Naive thymus-derived CD4-positive, alpha-beta T cell (primary cell): ENCODE data around the gene THAP7. TPM values are rescaled to one million over a fixed set of nuclear protein-coding genes. Genes with fewer than 3 reads are reported as not detected.

ENCODE experiments used
- ATAC-seq: fragments of 150-1000 bp; cut with Tn5 transposase; 2 replicates; pipeline ENCODE4 v1.10.0; 2021; ENCODE audit warnings: mild to moderate bottlenecking, moderate library complexity
- CTCF ChIA-PET: fragments of 350-600 bp; sonication (Branson Sonifier 250); formaldehyde crosslinking; loops from one replicate; lab custom pipeline; 2021; ENCODE audit warnings: antibody characterized with exemption; lab: Charles Lee
- POLR2A ChIA-PET: fragments of 350-600 bp; sonication (Branson Sonifier 250); formaldehyde crosslinking; loops from one replicate; lab custom pipeline; 2021; ENCODE audit warnings: antibody characterized with exemption, inconsistent platforms; lab: Charles Lee
- DNase-seq, 9 donors: peaks; one replicate each; pipeline versions ENCODE4 v3.0.0 to v3.0.0-alpha.2; 2020 to 2022; ENCODE audit warnings: mixed read lengths in 1 of 9
- H3K27ac ChIP-seq: one replicate; pipeline ENCODE4 v1.7.0; 2013; ENCODE audit warnings: mild to moderate bottlenecking, low read depth, low read length, moderate library complexity
- H3K27me3 ChIP-seq, 2 donors: one replicate each; pipeline ENCODE4 v1.7.0; 2013; ENCODE audit warnings: low read length in 2 of 2, mild to moderate bottlenecking in 2 of 2, moderate library complexity in 2 of 2; ENCODE audit not compliant: control insufficient read depth in 2 of 2, insufficient read depth in 2 of 2
- H3K36me3 ChIP-seq, 3 experiments: 1 replicate in 2 of 3; 2 replicates in 1 of 3; pipeline ENCODE4 v1.7.0; 2013; ENCODE audit warnings: low read length in 3 of 3, mild to moderate bottlenecking in 3 of 3, moderate library complexity in 1 of 3; ENCODE audit not compliant: insufficient read depth in 3 of 3, control insufficient read depth in 2 of 3
- H3K4me1 ChIP-seq, 2 donors: one replicate each; pipeline ENCODE4 v1.7.0; 2013; ENCODE audit warnings: low read length in 2 of 2, mild to moderate bottlenecking in 2 of 2, moderate library complexity in 1 of 2; ENCODE audit not compliant: control insufficient read depth in 2 of 2, insufficient read depth in 2 of 2
- H3K4me3 ChIP-seq: 2 replicates; pipeline ENCODE4 v1.7.0; 2013; ENCODE audit warnings: mild to moderate bottlenecking, low read length
- H3K9me3 ChIP-seq, 3 experiments: 1 replicate in 2 of 3; 2 replicates in 1 of 3; pipeline ENCODE4 v1.7.0; 2013; ENCODE audit warnings: low read length in 3 of 3; ENCODE audit not compliant: control insufficient read depth in 2 of 3
- H3K27ac Mint-ChIP-seq, 9 donors: one replicate each; pipeline ENCODE4 v1.8.0; 2020 to 2022; ENCODE audit warnings: mixed read lengths in 9 of 9, mild to moderate bottlenecking in 8 of 9, moderate library complexity in 5 of 9, inconsistent platforms in 2 of 9
- H3K27me3 Mint-ChIP-seq, 5 donors: one replicate each; pipeline ENCODE4 v1.8.0; 2021 to 2022; ENCODE audit warnings: mixed read lengths in 5 of 5, mild to moderate bottlenecking in 1 of 5
- H3K36me3 Mint-ChIP-seq, 5 donors: one replicate each; pipeline ENCODE4 v1.8.0; 2020 to 2022; ENCODE audit warnings: mixed read lengths in 5 of 5, mild to moderate bottlenecking in 3 of 5, inconsistent platforms in 1 of 5
- H3K4me1 Mint-ChIP-seq, 7 donors: one replicate each; pipeline ENCODE4 v1.8.0; 2020 to 2022; ENCODE audit warnings: mixed read lengths in 7 of 7, mild to moderate bottlenecking in 3 of 7, inconsistent platforms in 1 of 7
- H3K4me3 Mint-ChIP-seq, 10 donors: one replicate each; pipeline ENCODE4 v1.8.0; 2020 to 2022; ENCODE audit warnings: mild to moderate bottlenecking in 10 of 10, mixed read lengths in 10 of 10, moderate library complexity in 6 of 10, inconsistent platforms in 2 of 10
- H3K9me3 Mint-ChIP-seq, 11 donors: one replicate each; pipeline ENCODE4 v1.8.0; 2020 to 2022; ENCODE audit warnings: mixed read lengths in 11 of 11, mild to moderate bottlenecking in 4 of 11, inconsistent platforms in 1 of 11, moderate library complexity in 1 of 11
- intact Hi-C, 2 donors: fragments of 100-400 bp; cut with micrococcal nuclease; formaldehyde crosslinking; loops; one replicate each; pipeline ENCODE4 v1.15.1; 2023
- polyA plus RNA-seq, 2 donors: library from polyadenylated mRNA; unstranded; fragments of 300-500 nt; fragmentation: Illumina TruSeq; gene quantifications; one replicate each; pipeline ENCODE4 v1.2.3, GENCODE V29; 2021
- total RNA-seq, 6 experiments: library from RNA in 5 of 6; stranded (reverse) in 5 of 6; gene quantifications; 1 replicate in 5 of 6; 2 replicates in 1 of 6; pipeline ENCODE4 v1.2.3 and lab custom pipeline; 2021 to 2026

THAP7 gene
- total and polyA plus RNA-seq, 7 experiments from 2014 or later = 25.8 to 73.3 (median 64.7) TPM

DNA sequence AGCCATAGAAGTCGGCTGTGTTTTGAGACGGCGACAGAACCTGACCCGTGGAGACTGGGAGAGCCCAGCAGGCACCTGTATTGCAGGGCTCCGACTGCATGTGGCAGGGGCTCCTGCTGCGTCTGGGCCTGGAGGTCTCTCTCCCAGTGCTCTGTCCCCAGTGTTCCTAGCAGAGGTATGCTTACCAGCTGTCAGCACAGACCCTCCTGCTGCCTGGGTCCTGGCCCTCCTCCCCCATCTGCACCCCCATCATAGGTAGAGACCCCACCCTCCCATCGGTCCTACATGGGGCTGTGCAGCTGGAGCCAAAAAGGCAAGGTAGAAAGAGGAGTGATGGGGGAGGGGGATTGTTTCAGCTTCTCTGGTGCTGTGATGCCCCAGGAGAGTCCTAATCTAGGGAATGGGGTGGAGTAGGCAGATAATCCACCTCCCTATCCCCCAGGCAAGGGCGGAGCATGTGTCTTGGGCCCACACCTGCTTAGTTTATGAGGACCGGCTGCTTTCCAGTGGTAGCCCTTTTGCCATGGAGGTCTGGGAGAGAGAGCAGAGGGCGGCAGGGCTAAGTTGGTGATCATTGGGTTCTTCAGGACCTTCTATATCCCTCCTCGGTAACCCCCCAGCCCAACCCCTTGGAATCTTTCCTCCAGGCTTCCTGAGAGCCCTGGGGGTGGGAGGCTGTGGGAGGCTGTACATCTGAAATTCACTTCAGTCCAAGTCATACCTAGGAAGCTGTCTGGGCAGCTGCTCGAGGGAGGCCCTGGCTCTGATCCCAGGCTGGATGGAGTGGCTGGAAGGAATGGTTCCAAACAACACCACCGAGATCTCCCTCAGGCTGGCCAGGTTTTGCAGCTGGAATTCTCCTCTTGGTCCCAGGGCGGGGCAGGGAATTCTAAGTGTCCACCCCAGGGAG lies 25.1 kb upstream of the THAP7 start:
- no peak overlapping the region for H3K27ac Mint-ChIP-seq
- H3K9me3 Mint-ChIP-seq = peaks cover 0 to 2% (median 0%) of the 10 kb centered on the region in 11 donors
- CTCF ChIA-PET = no interaction called here

DNA sequence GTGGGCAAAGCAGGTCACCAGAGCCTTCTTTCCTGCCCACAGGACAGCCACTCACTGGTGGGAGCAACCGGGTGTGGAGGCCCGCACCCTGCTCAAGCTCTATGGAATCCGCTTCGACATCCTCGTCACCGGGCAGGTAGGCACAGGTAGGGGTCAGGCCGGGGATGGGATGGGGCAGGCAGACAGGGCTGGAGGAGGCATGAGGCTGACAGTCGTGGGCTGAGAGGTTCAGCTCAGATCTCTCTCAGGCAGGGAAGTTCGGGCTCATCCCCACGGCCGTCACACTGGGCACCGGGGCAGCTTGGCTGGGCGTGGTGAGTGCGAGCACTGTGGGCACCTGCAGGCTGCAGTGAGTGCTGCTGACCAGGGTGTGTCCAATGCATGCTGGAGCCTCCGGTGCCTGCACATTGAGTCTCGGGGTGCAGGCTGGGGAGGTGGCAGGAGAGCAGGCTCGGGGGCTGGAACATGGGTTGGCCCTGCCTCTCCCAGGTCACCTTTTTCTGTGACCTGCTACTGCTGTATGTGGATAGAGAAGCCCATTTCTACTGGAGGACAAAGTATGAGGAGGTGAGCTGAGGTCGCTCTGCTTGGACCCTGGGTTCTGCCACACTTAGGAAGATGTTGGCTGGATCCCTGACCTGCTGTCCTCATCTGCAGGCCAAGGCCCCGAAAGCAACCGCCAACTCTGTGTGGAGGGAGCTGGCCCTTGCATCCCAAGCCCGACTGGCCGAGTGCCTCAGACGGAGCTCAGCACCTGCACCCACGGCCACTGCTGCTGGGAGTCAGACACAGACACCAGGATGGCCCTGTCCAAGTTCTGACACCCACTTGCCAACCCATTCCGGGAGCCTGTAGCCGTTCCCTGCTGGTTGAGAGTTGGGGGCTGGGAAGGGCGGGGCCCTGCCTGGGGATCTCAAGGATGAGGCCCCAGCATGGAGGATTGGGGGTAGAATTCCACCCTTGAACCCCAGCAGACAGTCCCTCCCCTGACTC lies 24.1 kb upstream of the THAP7 start:
- DNase-seq (no peak), ATAC-seq (no peak)
- Mint-ChIP-seq H3K27ac (peak overlapping the region in 4 of 9 donors; percentile 52 to 77 (median 61)), H3K27me3 (peaks cover 11 to 19% (median 13%) of the 10 kb centered on the region in 5 donors), H3K4me3 (peak overlapping the region in 2 of 10 donors; percentile 14 to 61), H3K9me3 (peaks cover 0 to 2% (median 0%) of the 10 kb centered on the region in 11 donors), H3K4me1 (peaks cover 9 to 19% (median 12%) of the 10 kb centered on the region in 7 donors), H3K36me3 (no peaks in the 10 kb centered on the region)
- CTCF ChIA-PET = no interaction called here
- H3K36me3 ChIP-seq = no peaks in the 10 kb centered on the region
- H3K4me1 ChIP-seq = peaks cover 10 to 12% of the 10 kb centered on the region in 2 donors
- H3K27ac ChIP-seq = peak overlapping the region; percentile 11
- intact Hi-C loops = no loop called here
- H3K27me3 ChIP-seq = no peaks in the 10 kb centered on the region
- POLR2A ChIA-PET = no interaction called here
- H3K9me3 ChIP-seq = no peaks in the 10 kb centered on the region
- H3K4me3 ChIP-seq = no peak overlapping the region

More for the DNA sequence above, 25.1 kb upstream of the THAP7 start:
- intact Hi-C loops = no loop called here
- Histone ChIP-seq H3K4me3 (no peak overlapping the region), H3K36me3 (no peaks in the 10 kb centered on the region), H3K9me3 (no peaks in the 10 kb centered on the region), H3K27me3 (no peaks in the 10 kb centered on the region), H3K4me1 (peaks cover 10 to 15% of the 10 kb centered on the region in 2 donors), H3K27ac (no peak overlapping the region)
- no peak for ATAC-seq
- H3K36me3 Mint-ChIP-seq = no peaks in the 10 kb centered on the region
- H3K4me1 Mint-ChIP-seq = peaks cover 11 to 23% (median 16%) of the 10 kb centered on the region in 7 donors
- POLR2A ChIA-PET = no interaction called here
- H3K4me3 Mint-ChIP-seq = no peak overlapping the region
- H3K27me3 Mint-ChIP-seq = peaks cover 14 to 23% (median 19%) of the 10 kb centered on the region in 5 donors
- no peak for DNase-seq

DNA sequence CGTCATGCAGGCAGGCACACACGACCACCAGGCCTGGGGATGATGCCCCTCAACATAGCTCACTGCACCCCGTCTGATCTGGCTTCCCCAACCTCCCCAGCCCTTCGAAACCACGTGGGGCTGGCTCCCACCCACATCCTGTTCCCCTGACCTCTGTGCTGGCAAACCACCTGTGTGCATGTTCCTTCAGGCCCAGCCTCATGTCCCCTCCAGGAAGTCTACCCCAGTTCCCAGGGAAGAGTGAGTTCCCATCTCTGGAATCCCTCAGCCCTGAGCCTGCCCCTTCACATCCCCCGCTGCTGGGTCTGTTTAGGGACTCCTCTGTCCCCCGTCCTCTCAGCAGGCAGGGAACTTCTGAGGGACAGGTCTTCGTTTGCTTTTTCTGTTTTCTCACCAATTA lies 23.3 kb upstream of the THAP7 start:
- CTCF ChIA-PET = no interaction called here
- H3K27ac Mint-ChIP-seq = peak overlapping the region in 7 of 9 donors; percentile 14 to 84 (median 68)
- peak overlapping the region in 9 of 10 donors; percentile 14 to 63 (median 53) for H3K4me3 Mint-ChIP-seq
- H3K9me3 ChIP-seq = no peaks in the 10 kb centered on the region
- no peaks in the 10 kb centered on the region for H3K27me3 ChIP-seq
- POLR2A ChIA-PET = no interaction called here
- no peak overlapping the region for H3K4me3 ChIP-seq
- H3K36me3 Mint-ChIP-seq = no peaks in the 10 kb centered on the region
- H3K4me1 ChIP-seq = peaks cover 10 to 12% of the 10 kb centered on the region in 2 donors
- H3K4me1 Mint-ChIP-seq = peaks cover 5 to 15% (median 9%) of the 10 kb centered on the region in 7 donors
- peak overlapping the region; percentile 11 for H3K27ac ChIP-seq
- DNase-seq (peak in 3 of 9 donors; percentile 23 to 30 (median 24)), ATAC-seq (no peak)
- H3K9me3 Mint-ChIP-seq = peaks cover 0 to 2% (median 0%) of the 10 kb centered on the region in 11 donors
- peaks cover 3 to 11% (median 5%) of the 10 kb centered on the region in 5 donors for H3K27me3 Mint-ChIP-seq
- H3K36me3 ChIP-seq = no peaks in the 10 kb centered on the region
- intact Hi-C loops = no loop called here

DNA sequence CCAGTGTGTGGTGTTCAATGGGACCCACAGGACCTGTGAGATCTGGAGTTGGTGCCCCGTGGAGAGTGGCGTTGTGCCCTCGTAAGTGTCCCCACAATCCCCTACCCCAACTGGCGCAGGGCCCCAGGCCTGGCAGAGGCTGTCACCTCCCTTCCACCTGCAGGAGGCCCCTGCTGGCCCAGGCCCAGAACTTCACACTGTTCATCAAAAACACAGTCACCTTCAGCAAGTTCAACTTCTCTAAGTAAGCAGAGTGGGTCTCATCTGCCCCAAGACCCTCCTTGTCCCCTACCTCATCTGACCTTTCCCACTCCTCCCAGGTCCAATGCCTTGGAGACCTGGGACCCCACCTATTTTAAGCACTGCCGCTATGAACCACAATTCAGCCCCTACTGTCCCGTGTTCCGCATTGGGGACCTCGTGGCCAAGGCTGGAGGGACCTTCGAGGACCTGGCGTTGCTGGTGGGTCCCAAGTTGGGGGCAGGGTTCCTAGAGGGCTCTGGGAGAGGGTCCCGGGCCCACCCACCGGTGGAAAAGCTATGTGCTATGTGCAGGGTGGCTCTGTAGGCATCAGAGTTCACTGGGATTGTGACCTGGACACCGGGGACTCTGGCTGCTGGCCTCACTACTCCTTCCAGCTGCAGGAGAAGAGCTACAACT lies 21.2 kb upstream of the THAP7 start:
- ATAC-seq = no peak
- no peak overlapping the region for H3K4me3 Mint-ChIP-seq
- Histone ChIP-seq H3K9me3 (no peaks in the 10 kb centered on the region), H3K4me1 (peaks cover 10 to 12% of the 10 kb centered on the region in 2 donors), H3K27ac (no peak overlapping the region), H3K27me3 (no peaks in the 10 kb centered on the region), H3K36me3 (no peaks in the 10 kb centered on the region), H3K4me3 (no peak overlapping the region)
- DNase-seq = no peak
- H3K27ac Mint-ChIP-seq = no peak overlapping the region
- peaks cover 5 to 15% (median 9%) of the 10 kb centered on the region in 7 donors for H3K4me1 Mint-ChIP-seq
- H3K9me3 Mint-ChIP-seq = peaks cover 0 to 2% (median 0%) of the 10 kb centered on the region in 11 donors
- H3K27me3 Mint-ChIP-seq = no peaks in the 10 kb centered on the region
- ChIA-PET POLR2A (no interaction called here), CTCF (no interaction called here)
- intact Hi-C loops = no loop called here
- H3K36me3 Mint-ChIP-seq = no peaks in the 10 kb centered on the region

DNA sequence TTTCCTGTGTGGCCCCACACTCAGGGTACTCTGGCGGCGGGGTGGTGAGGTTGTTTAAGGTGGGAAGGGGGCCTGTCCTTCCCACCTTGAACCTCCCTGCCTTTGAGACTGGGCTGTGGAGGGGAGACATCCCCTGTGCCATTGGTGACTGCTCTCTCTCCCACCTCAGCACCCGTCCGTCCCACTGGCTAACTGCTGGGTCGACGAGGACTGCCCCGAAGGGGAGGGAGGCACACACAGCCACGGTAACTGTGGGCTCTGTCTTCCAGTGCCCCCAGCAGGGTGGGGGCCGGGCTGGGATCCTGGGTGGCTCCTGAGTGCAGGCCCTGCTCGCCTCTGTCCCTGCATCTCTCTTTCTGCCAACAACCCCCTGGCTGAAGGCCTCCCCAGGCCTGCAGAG lies 20.6 kb upstream of the THAP7 start:
- H3K4me3 Mint-ChIP-seq = no peak overlapping the region
- H3K4me3 ChIP-seq = no peak overlapping the region
- H3K27ac Mint-ChIP-seq = no peak overlapping the region
- no peaks in the 10 kb centered on the region for H3K9me3 ChIP-seq
- no peak for ATAC-seq
- no peaks in the 10 kb centered on the region for H3K27me3 Mint-ChIP-seq
- H3K27ac ChIP-seq = no peak overlapping the region
- no peaks in the 10 kb centered on the region for H3K36me3 ChIP-seq
- intact Hi-C loops = no loop called here
- H3K36me3 Mint-ChIP-seq = no peaks in the 10 kb centered on the region
- H3K4me1 Mint-ChIP-seq = peaks cover 5 to 15% (median 9%) of the 10 kb centered on the region in 7 donors
- H3K27me3 ChIP-seq = no peaks in the 10 kb centered on the region
- ChIA-PET POLR2A (no interaction called here), CTCF (interaction anchor here (0.7 kb wide), 1 partner anchor 24 kb away, joined by 3 read pairs; no protein-coding TSS in a partner anchor)
- H3K4me1 ChIP-seq = peaks cover 10 to 12% of the 10 kb centered on the region in 2 donors
- peaks cover 0 to 2% (median 0%) of the 10 kb centered on the region in 11 donors for H3K9me3 Mint-ChIP-seq
- no peak for DNase-seq
